WI38 (cell line): ENCODE data around the gene FLNC.

Experiments used
- H3K4me3 ChIP-seq: 2 replicates; pipeline ENCODE4 v1.5.1; 2011; ENCODE audit warnings: low read depth, mild to moderate bottlenecking, control low read depth, low read length
- TF ChIP-seq, protein P1 (sequence below): IDR thresholded peaks from 2 replicates; pipeline ENCODE4 v1.5.1; 2012; ENCODE audit warnings: low read depth, mild to moderate bottlenecking, control low read depth, low read length

The FLNC gene

GRCh38 chr7:128902761-128903585, 72.8 kb downstream of the FLNC start:
- no peak overlapping the region for H3K4me3 ChIP-seq
- TF ChIP-seq, protein P1, sequence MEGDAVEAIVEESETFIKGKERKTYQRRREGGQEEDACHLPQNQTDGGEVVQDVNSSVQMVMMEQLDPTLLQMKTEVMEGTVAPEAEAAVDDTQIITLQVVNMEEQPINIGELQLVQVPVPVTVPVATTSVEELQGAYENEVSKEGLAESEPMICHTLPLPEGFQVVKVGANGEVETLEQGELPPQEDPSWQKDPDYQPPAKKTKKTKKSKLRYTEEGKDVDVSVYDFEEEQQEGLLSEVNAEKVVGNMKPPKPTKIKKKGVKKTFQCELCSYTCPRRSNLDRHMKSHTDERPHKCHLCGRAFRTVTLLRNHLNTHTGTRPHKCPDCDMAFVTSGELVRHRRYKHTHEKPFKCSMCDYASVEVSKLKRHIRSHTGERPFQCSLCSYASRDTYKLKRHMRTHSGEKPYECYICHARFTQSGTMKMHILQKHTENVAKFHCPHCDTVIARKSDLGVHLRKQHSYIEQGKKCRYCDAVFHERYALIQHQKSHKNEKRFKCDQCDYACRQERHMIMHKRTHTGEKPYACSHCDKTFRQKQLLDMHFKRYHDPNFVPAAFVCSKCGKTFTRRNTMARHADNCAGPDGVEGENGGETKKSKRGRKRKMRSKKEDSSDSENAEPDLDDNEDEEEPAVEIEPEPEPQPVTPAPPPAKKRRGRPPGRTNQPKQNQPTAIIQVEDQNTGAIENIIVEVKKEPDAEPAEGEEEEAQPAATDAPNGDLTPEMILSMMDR, result no peak

- no peak overlapping the region for H3K4me3 ChIP-seq
- TF ChIP-seq, protein P1, result no peak
Observed at GRCh38 chr7:128903621-128904361, 73.6 kb downstream of the FLNC start.

DNA sequence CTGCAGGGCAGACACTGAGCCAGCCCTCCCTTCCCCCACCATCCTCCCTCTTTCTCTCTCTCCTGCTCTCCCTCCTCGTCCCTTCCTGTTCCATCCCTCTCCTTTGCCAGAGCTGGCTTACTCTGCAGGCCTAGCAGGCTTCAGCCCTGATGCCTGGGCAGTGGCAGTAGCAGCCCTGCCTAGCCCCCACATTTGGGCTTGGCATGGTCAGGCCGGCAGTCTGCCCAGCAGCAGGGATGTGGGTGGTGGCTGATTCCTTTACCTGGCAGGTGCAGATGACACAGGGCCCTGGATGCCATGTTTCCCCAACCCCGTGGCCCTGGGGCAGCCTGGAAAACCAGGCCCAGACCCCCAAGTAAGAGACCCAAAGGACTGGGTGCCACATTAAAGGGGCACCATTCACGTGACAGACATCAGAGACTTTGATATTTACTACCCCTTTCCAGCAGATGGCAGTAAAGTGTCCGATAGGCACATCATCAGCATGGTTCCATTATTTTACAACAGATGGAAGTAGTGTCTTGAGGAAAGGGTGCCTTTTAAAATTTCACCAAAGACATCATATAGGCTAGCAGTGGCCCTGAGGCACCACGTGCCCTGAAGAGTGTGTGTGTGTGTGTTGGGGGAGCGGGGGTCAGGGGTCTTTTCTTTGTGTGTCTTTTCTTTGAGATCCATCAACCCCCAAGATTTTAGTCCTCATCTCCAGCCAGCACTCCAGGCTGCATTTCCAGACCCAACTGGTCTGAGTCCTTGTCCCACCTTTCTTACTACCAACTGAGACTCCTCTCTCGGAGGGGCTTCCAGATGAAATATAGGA, 74.4 kb downstream of the FLNC start:
- no peak overlapping the region for H3K4me3 ChIP-seq
- TF ChIP-seq, protein P1, result no peak; the same call in none of the 2 replicates

DNA sequence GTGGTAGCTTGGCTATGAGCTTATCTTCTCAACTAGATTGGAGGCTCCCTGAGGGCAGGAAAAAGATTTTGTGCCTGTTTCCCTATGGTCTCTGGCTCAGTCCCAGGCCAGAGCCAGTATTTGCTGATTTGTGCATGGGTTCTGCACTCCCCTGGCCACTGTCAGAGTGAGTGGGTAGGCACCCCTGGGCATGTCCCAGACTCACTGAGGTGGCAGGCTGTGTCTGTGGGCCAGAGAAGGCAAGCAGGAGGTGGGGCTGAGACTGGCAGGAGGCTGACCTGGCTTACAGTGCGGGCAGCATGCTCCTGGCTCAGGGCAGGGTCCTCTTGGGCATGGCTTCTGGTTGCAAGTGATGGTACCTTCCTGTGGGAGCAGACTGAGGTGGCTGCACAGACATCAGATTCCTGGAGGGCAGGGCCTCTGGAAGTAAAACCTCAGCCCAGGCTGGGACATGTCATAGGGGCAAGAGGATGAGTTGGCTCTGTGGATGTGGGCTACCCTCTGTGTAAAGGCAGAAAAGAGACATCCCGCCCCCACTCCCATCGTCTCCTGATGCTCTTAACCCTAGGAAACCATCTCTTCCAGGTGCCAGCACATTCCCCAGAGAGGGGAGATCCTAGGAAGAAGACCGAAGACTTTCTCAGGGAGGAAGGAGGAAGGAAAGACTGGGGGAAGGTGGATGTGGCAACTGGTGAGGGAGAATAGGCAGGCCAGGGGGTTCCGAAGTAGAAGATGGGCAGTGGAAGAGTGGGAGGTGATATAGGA, 76.0 kb downstream of the FLNC start:
- no peak overlapping the region for H3K4me3 ChIP-seq
- TF ChIP-seq, protein P1, result no peak

DNA sequence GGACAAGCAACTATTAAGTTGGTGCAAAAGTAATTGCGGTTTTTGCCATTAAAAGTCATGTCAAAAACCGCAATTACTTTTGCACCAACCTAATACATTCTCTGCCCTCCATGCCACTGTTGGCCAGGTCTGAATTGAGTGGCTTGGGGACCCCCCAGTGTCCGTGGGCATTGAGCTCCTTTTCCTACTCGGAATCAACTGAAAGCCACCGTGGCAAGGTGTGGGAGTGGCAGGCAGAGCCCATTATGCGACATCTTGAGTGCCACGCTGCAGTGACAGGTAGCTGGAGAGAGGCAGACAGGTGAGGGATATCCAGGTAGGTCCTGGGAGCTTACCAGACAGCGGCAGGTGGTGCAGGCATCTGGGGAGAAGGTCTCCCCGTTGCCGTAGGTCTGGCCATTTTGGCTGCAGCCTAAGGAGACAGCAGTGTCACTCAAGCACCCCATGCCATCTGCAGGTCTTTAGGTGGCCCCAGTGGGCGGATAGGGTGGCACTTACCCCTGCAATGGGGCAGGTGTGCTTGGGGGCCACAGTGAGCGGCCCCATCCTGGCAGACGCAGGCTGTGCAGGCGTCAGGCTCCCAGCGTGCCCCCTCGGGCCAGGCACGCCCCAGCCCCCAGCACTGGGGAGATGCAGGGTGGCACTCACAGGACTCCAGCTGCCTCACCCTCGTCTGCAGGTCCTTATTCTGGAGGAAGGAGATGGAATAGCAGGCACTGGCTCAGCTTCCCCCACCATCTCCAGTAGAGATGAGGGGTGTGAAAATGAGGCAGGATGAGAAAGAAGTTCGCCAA, 76.8 kb downstream of the FLNC start:
- no peak overlapping the region for H3K4me3 ChIP-seq
- TF ChIP-seq, protein P1, result no peak
